ENCODE results near the gene LSAMP. TPM values are rescaled to one million over a fixed set of nuclear protein-coding genes. Genes with fewer than 3 reads are reported as not detected.

Gene LSAMP
- total and polyA plus RNA-seq, 2 of the 13 experiments (the other 11 are each of a cell fraction or from before 2014, with no cell fraction given) = not detected

- Histone ChIP-seq H3K27me3 (ENCODE audit: control insufficient read depth in 1 of 2, insufficient read depth in 2 of 2, low read length in 2 of 2) (no peaks in the 10 kb centered on the region), H3K9ac (ENCODE audit: insufficient read depth, low read depth, low read length) (no peak overlapping the region), H4K20me1 (ENCODE audit: insufficient read depth, low read length) (no peaks in the 10 kb centered on the region), H3K9me3 (ENCODE audit: low read length) (no peaks in the 10 kb centered on the region), H3K4me1 (ENCODE audit: insufficient read depth, low read length) (no peaks in the 10 kb centered on the region), H3K4me3 (replicated peaks in 1 of 3; ENCODE audit: insufficient read depth in 1 of 3, low read depth in 2 of 3, low read length in 3 of 3) (no peak overlapping the region), H3K4me2 (ENCODE audit: low read depth, low read length) (no peak overlapping the region), H2AFZ (ENCODE audit: low read length) (no peak overlapping the region), H3K27ac (ENCODE audit: extremely low read length, insufficient read depth, low read length) (no peak overlapping the region), H3K79me2 (ENCODE audit: insufficient read depth, low read length) (no peaks in the 10 kb centered on the region), H3K36me3 (replicated peaks in 1 of 2; ENCODE audit: control insufficient read depth in 1 of 2, insufficient read depth in 2 of 2, low read length in 2 of 2) (no peaks in the 10 kb centered on the region)
- CTCF ChIA-PET (ENCODE audit: low intra/inter-chr PET ratio, low total read pairs) = no interaction called here
- no TSS peak for BruUV-seq (replicated peaks)
- intact Hi-C loops (cut with micrococcal nuclease; ENCODE audit: unreplicated experiment) (no loop called here), in situ Hi-C loops (cut with HindIII; ENCODE audit: extremely low pct_ligation_motif_present, low pct_unique_long_range_greater_than_20kb) (no loop called here)
- POLR2A ChIA-PET = no interaction called here
- ATAC-seq = no peak
- WGBS (ENCODE audit: low lambda C conversion rate) = 0% methylated on average over 3 of the region's 3 CpGs
- no peak for DNase-seq (ENCODE audit: low spot score)
- no peak for FAIRE-seq
- no peak for TF ChIP-seq MAX (IDR thresholded peaks at IDR 0.05)
- no peak for TF ChIP-seq HBP1 (CRISPR knock-in tag; IDR thresholded peaks at IDR 0.05; ENCODE audit: low read depth)
- TF ChIP-seq, protein P1, sequence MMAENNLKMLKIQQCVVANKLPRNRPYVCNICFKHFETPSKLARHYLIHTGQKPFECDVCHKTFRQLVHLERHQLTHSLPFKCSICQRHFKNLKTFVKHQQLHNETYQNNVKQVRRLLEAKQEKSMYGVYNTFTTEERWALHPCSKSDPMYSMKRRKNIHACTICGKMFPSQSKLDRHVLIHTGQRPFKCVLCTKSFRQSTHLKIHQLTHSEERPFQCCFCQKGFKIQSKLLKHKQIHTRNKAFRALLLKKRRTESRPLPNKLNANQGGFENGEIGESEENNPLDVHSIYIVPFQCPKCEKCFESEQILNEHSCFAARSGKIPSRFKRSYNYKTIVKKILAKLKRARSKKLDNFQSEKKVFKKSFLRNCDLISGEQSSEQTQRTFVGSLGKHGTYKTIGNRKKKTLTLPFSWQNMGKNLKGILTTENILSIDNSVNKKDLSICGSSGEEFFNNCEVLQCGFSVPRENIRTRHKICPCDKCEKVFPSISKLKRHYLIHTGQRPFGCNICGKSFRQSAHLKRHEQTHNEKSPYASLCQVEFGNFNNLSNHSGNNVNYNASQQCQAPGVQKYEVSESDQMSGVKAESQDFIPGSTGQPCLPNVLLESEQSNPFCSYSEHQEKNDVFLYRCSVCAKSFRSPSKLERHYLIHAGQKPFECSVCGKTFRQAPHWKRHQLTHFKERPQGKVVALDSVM (CRISPR knock-in tag; IDR thresholded peaks at IDR 0.05) = no peak
- no peak for TF ChIP-seq ZNF737 (CRISPR knock-in tag; IDR thresholded peaks at IDR 0.05; ENCODE audit: borderline replicate concordance)
- TF ChIP-seq MBNL3 (CRISPR knock-in tag; conservative IDR thresholded peaks at IDR 0.05) = no peak
- TF ChIP-seq, protein P2, sequence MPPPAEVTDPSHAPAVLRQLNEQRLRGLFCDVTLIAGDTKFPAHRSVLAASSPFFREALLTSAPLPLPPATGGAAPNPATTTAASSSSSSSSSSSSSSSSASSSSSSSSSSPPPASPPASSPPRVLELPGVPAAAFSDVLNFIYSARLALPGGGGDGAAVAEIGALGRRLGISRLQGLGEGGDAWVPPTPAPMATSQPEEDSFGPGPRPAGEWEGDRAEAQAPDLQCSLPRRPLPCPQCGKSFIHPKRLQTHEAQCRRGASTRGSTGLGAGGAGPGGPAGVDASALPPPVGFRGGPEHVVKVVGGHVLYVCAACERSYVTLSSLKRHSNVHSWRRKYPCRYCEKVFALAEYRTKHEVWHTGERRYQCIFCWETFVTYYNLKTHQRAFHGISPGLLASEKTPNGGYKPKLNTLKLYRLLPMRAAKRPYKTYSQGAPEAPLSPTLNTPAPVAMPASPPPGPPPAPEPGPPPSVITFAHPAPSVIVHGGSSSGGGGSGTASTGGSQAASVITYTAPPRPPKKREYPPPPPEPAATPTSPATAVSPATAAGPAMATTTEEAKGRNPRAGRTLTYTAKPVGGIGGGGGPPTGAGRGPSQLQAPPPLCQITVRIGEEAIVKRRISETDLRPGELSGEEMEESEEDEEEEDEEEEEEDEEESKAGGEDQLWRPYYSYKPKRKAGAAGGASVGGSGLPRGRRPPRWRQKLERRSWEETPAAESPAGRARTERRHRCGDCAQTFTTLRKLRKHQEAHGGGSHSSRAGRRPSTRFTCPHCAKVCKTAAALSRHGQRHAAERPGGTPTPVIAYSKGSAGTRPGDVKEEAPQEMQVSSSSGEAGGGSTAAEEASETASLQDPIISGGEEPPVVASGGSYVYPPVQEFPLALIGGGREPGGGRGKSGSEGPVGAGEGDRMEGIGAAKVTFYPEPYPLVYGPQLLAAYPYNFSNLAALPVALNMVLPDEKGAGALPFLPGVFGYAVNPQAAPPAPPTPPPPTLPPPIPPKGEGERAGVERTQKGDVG (CRISPR knock-in tag; IDR thresholded peaks at IDR 0.05; ENCODE audit: borderline replicate concordance) = no peak
- TF ChIP-seq PCBP1 (IDR thresholded peaks at IDR 0.05; ENCODE audit: borderline replicate concordance, low read depth, low read length) = no peak
- TF ChIP-seq ZNF333 (CRISPR knock-in tag; IDR thresholded peaks at IDR 0.05; ENCODE audit: borderline replicate concordance) = no peak
- TF ChIP-seq, protein P3, sequence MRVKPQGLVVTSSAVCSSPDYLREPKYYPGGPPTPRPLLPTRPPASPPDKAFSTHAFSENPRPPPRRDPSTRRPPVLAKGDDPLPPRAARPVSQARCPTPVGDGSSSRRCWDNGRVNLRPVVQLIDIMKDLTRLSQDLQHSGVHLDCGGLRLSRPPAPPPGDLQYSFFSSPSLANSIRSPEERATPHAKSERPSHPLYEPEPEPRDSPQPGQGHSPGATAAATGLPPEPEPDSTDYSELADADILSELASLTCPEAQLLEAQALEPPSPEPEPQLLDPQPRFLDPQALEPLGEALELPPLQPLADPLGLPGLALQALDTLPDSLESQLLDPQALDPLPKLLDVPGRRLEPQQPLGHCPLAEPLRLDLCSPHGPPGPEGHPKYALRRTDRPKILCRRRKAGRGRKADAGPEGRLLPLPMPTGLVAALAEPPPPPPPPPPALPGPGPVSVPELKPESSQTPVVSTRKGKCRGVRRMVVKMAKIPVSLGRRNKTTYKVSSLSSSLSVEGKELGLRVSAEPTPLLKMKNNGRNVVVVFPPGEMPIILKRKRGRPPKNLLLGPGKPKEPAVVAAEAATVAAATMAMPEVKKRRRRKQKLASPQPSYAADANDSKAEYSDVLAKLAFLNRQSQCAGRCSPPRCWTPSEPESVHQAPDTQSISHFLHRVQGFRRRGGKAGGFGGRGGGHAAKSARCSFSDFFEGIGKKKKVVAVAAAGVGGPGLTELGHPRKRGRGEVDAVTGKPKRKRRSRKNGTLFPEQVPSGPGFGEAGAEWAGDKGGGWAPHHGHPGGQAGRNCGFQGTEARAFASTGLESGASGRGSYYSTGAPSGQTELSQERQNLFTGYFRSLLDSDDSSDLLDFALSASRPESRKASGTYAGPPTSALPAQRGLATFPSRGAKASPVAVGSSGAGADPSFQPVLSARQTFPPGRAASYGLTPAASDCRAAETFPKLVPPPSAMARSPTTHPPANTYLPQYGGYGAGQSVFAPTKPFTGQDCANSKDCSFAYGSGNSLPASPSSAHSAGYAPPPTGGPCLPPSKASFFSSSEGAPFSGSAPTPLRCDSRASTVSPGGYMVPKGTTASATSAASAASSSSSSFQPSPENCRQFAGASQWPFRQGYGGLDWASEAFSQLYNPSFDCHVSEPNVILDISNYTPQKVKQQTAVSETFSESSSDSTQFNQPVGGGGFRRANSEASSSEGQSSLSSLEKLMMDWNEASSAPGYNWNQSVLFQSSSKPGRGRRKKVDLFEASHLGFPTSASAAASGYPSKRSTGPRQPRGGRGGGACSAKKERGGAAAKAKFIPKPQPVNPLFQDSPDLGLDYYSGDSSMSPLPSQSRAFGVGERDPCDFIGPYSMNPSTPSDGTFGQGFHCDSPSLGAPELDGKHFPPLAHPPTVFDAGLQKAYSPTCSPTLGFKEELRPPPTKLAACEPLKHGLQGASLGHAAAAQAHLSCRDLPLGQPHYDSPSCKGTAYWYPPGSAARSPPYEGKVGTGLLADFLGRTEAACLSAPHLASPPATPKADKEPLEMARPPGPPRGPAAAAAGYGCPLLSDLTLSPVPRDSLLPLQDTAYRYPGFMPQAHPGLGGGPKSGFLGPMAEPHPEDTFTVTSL (CRISPR knock-in tag; IDR thresholded peaks at IDR 0.05; ENCODE audit: borderline replicate concordance) = no peak
- TF ChIP-seq, protein P4, sequence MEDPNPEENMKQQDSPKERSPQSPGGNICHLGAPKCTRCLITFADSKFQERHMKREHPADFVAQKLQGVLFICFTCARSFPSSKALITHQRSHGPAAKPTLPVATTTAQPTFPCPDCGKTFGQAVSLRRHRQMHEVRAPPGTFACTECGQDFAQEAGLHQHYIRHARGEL (CRISPR knock-in tag; IDR thresholded peaks at IDR 0.05) = no peak
Observed at GRCh38 chr3:116153174-116153573, 292.1 kb downstream of the LSAMP start.

Data from HepG2 (cell line).